Prostate gland (tissue), 2 donors: ENCODE measurements around the gene TIMP3.

Experiments used
- CTCF ChIP-seq, 4 experiments: fragments of 200-600 bp in 2 of 4; fragments of 450-650 bp in 2 of 4; sonication (generic) in 2 of 4; IDR thresholded peaks; 1 replicate in 3 of 4; 2 replicates in 1 of 4; pipeline ENCODE4 v1.5.1; 2016 to 2019; ENCODE audit warnings: antibody characterized with exemption in 4 of 4, mild to moderate bottlenecking in 2 of 4, moderate library complexity in 2 of 4
- POLR2A ChIP-seq: fragments of 450-650 bp; IDR thresholded peaks from one replicate; pipeline ENCODE4 v1.6.1; 2016; ENCODE audit warnings: antibody characterized with exemption, mild to moderate bottlenecking
- POLR2AphosphoS5 ChIP-seq: sonication (generic); formaldehyde crosslinking; IDR thresholded peaks from one replicate; pipeline ENCODE4 v1.6.1; 2017; ENCODE audit warnings: antibody characterized with exemption

- TF ChIP-seq CTCF (IDR thresholded peaks at IDR 0.05) (no peak), POLR2AphosphoS5 (no peak), POLR2A (no peak)
Observed at GRCh38 chr22:32789797-32790620, 11.5 kb upstream of the TIMP3 start.
